ENCODE data around the gene SUCLG1. TPM values are rescaled to one million over a fixed set of nuclear protein-coding genes. Genes with fewer than 3 reads are reported as not detected.

Gene SUCLG1
- total and polyA plus RNA-seq, 2 experiments from 2014 or later, result 164 to 168 TPM

GRCh38 chr2:84461310-84461709 lies 2.2 kb upstream of the SUCLG1 start:
- peaks cover 25% of the 10 kb centered on the region for H3K79me2 ChIP-seq
- 59% methylated on average over 3 of the region's 3 CpGs for WGBS (ENCODE audit: low lambda C conversion rate, missing lambda C conversion rate)
- TF ChIP-seq EZH2 (IDR thresholded peaks at IDR 0.05; ENCODE audit: borderline replicate concordance) (no peak), EZH2phosphoT487 (IDR thresholded peaks at IDR 0.05; ENCODE audit: low read depth, severe bottlenecking, unreplicated experiment) (no peak)
- TF ChIP-seq, protein P1, sequence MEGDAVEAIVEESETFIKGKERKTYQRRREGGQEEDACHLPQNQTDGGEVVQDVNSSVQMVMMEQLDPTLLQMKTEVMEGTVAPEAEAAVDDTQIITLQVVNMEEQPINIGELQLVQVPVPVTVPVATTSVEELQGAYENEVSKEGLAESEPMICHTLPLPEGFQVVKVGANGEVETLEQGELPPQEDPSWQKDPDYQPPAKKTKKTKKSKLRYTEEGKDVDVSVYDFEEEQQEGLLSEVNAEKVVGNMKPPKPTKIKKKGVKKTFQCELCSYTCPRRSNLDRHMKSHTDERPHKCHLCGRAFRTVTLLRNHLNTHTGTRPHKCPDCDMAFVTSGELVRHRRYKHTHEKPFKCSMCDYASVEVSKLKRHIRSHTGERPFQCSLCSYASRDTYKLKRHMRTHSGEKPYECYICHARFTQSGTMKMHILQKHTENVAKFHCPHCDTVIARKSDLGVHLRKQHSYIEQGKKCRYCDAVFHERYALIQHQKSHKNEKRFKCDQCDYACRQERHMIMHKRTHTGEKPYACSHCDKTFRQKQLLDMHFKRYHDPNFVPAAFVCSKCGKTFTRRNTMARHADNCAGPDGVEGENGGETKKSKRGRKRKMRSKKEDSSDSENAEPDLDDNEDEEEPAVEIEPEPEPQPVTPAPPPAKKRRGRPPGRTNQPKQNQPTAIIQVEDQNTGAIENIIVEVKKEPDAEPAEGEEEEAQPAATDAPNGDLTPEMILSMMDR (IDR thresholded peaks at IDR 0.05; ENCODE audit: poor library complexity), result no peak
- H3K4me3 ChIP-seq, result no peak overlapping the region
- H3K27ac ChIP-seq, result peak overlapping the region; percentile 54
- no peaks in the 10 kb centered on the region for H3K27me3 ChIP-seq
- peaks cover 21% of the 10 kb centered on the region for H3K4me1 ChIP-seq (ENCODE audit: insufficient read depth)
- no peaks in the 10 kb centered on the region for H3K9me3 ChIP-seq (ENCODE audit: low read depth)
- no peaks in the 10 kb centered on the region for H3K9me2 ChIP-seq (replicated peaks; ENCODE audit: insufficient read depth)
- DNase-seq (ENCODE audit: low spot score), result no peak
- H4K20me1 ChIP-seq (ENCODE audit: insufficient read depth, poor library complexity, severe bottlenecking), result no peaks in the 10 kb centered on the region
- H3K4me2 ChIP-seq, result peak overlapping the region; percentile 71
- H2AFZ ChIP-seq, result no peak overlapping the region
- H3K36me3 ChIP-seq (replicated peaks; ENCODE audit: insufficient read depth, low read depth), result no peaks in the 10 kb centered on the region

GRCh38 chr2:84460670-84461069 lies 1.6 kb upstream of the SUCLG1 start:
- H4K20me1 ChIP-seq (ENCODE audit: insufficient read depth, poor library complexity, severe bottlenecking), result peaks cover 5% of the 10 kb centered on the region
- 29% methylated on average over 2 of the region's 2 CpGs for WGBS (ENCODE audit: low lambda C conversion rate, missing lambda C conversion rate)
- H3K36me3 ChIP-seq (replicated peaks; ENCODE audit: insufficient read depth, low read depth), result no peaks in the 10 kb centered on the region
- peak overlapping the region; percentile 54 for H3K27ac ChIP-seq
- no peak overlapping the region for H3K4me3 ChIP-seq
- TF ChIP-seq EZH2phosphoT487 (IDR thresholded peaks at IDR 0.05; ENCODE audit: low read depth, severe bottlenecking, unreplicated experiment), result no peak
- TF ChIP-seq, protein P1 (IDR thresholded peaks at IDR 0.05; ENCODE audit: poor library complexity), result no peak
- no peak for TF ChIP-seq EZH2 (IDR thresholded peaks at IDR 0.05; ENCODE audit: borderline replicate concordance)
- H3K79me2 ChIP-seq, result peaks cover 32% of the 10 kb centered on the region
- H3K9me2 ChIP-seq (replicated peaks; ENCODE audit: insufficient read depth), result no peaks in the 10 kb centered on the region
- no peaks in the 10 kb centered on the region for H3K27me3 ChIP-seq
- no peak for DNase-seq (ENCODE audit: low spot score)
- peaks cover 23% of the 10 kb centered on the region for H3K4me1 ChIP-seq (ENCODE audit: insufficient read depth)
- H3K9me3 ChIP-seq (ENCODE audit: low read depth), result no peaks in the 10 kb centered on the region
- no peak overlapping the region for H2AFZ ChIP-seq
- peak overlapping the region; percentile 71 for H3K4me2 ChIP-seq

- no peak for DNase-seq (ENCODE audit: low spot score)
- WGBS (ENCODE audit: low lambda C conversion rate, missing lambda C conversion rate), result 13% methylated on average over 4 of the region's 4 CpGs
Measured at GRCh38 chr2:84459944-84460429, 907 bp upstream of the SUCLG1 start.

More at GRCh38 chr2:84459944-84460429, 907 bp upstream of the SUCLG1 start:
- no peaks in the 10 kb centered on the region for H3K27me3 ChIP-seq
- peak overlapping the region; percentile 52 for H2AFZ ChIP-seq
- H3K9me2 ChIP-seq (replicated peaks; ENCODE audit: insufficient read depth), result no peaks in the 10 kb centered on the region
- peak overlapping the region; percentile 71 for H3K4me2 ChIP-seq
- peaks cover 39% of the 10 kb centered on the region for H3K79me2 ChIP-seq
- TF ChIP-seq EZH2phosphoT487 (IDR thresholded peaks at IDR 0.05; ENCODE audit: low read depth, severe bottlenecking, unreplicated experiment) (no peak), EZH2 (IDR thresholded peaks at IDR 0.05; ENCODE audit: borderline replicate concordance) (no peak)
- TF ChIP-seq, protein P1 (IDR thresholded peaks at IDR 0.05; ENCODE audit: poor library complexity), result no peak
- peaks cover 8% of the 10 kb centered on the region for H4K20me1 ChIP-seq (ENCODE audit: insufficient read depth, poor library complexity, severe bottlenecking)
- H3K27ac ChIP-seq, result peak overlapping the region; percentile 54
- H3K9me3 ChIP-seq (ENCODE audit: low read depth), result no peaks in the 10 kb centered on the region
- no peaks in the 10 kb centered on the region for H3K36me3 ChIP-seq (replicated peaks; ENCODE audit: insufficient read depth, low read depth)
- H3K4me1 ChIP-seq (ENCODE audit: insufficient read depth), result peaks cover 23% of the 10 kb centered on the region
- peak overlapping the region; percentile 52 for H3K4me3 ChIP-seq
